ENCODE data around the gene GNB4.
A peak's percentile ranks its signal among the peaks of the same experiment; 100 is the strongest.

Gene GNB4

DNA sequence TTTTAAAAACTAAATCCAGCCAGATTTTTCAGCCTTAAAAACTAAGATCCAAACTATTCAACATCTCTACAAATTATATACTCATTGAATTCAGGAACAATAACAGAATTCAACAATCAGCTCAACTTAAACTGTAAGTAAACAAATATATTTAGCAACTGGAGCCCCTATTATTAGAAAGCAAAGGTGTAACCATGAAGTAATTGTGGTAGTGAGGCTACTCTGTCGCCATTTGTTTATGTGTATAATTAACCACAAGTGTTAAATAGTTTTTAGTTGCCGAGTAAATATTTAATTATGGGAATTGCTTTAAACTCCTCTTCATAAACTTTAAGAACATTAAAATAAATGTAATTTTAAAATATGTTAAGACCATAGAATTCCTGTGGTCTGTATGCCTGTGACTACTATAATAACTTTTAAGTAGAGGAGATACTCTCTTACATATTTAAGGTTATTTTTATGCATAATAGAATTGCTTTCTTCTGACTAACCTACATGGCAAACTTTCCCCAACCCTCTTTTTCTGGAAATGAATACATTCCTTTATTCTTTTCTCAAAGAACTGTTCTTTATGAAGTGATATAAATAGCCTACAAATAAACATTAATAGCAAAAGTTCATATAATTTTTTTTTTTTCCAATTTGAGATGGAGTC is 52.6 kb downstream of the GNB4 start:
- TF ChIP-seq, protein P1, sequence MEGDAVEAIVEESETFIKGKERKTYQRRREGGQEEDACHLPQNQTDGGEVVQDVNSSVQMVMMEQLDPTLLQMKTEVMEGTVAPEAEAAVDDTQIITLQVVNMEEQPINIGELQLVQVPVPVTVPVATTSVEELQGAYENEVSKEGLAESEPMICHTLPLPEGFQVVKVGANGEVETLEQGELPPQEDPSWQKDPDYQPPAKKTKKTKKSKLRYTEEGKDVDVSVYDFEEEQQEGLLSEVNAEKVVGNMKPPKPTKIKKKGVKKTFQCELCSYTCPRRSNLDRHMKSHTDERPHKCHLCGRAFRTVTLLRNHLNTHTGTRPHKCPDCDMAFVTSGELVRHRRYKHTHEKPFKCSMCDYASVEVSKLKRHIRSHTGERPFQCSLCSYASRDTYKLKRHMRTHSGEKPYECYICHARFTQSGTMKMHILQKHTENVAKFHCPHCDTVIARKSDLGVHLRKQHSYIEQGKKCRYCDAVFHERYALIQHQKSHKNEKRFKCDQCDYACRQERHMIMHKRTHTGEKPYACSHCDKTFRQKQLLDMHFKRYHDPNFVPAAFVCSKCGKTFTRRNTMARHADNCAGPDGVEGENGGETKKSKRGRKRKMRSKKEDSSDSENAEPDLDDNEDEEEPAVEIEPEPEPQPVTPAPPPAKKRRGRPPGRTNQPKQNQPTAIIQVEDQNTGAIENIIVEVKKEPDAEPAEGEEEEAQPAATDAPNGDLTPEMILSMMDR (IDR thresholded peaks at IDR 0.05; ENCODE audit: low read depth, low read length, missing control alignments) = no peak
- DNase-seq (ENCODE audit: low read depth) = peak; percentile 35
- H3K4me3 ChIP-seq (ENCODE audit: low read depth, low read length) = no peak overlapping the region
- in situ Hi-C loops (cut with HindIII; ENCODE audit: low sequenced_read_pairs) = no loop called here

DNA sequence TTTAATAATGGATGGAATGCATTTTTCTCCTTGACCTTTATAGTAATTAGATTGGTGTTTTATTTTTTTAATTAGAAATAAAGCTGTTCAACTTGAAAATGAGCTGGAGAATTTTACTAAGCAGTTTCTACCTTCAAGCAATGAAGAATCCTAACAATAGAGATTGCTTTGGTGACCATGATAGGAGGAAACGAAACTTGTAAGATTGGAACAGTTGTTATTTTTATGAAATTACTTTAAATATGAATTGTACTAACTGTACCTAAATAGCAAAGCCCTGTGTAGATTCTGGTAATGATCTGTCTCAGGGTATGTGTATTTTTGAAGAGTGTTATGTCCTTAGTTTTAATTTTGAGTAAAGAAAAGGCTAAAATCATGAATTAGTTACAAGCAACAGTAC is 59.4 kb downstream of the GNB4 start:
- in situ Hi-C loops (cut with HindIII; ENCODE audit: low sequenced_read_pairs) = no loop called here
- no peak overlapping the region for H3K4me3 ChIP-seq (ENCODE audit: low read depth, low read length)
- no peak for DNase-seq (ENCODE audit: low read depth)
- TF ChIP-seq, protein P1 (IDR thresholded peaks at IDR 0.05; ENCODE audit: low read depth, low read length, missing control alignments) = no peak

DNA sequence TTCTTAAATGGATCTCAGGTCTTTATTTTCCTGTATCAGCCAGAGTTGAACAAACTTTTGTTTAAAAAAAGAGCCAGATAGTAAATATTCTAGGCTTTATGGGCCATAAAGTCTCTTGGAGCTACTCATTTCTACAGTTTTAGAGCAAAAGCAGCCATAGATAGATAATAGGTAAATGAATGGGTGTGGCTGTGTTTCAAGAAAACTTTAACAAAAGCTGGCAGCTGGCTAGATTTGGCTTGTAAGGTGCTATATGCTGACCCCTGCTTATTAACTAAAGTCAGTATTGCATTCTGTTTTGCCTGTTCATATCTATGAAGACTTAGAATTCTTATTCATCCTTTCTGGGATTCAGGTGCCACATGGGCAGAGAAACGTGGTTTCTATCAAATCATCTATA is 74.8 kb downstream of the GNB4 start:
- TF ChIP-seq, protein P1 (IDR thresholded peaks at IDR 0.05; ENCODE audit: low read depth, low read length, missing control alignments) = no peak
- in situ Hi-C loops (cut with HindIII; ENCODE audit: low sequenced_read_pairs) = no loop called here

DNA sequence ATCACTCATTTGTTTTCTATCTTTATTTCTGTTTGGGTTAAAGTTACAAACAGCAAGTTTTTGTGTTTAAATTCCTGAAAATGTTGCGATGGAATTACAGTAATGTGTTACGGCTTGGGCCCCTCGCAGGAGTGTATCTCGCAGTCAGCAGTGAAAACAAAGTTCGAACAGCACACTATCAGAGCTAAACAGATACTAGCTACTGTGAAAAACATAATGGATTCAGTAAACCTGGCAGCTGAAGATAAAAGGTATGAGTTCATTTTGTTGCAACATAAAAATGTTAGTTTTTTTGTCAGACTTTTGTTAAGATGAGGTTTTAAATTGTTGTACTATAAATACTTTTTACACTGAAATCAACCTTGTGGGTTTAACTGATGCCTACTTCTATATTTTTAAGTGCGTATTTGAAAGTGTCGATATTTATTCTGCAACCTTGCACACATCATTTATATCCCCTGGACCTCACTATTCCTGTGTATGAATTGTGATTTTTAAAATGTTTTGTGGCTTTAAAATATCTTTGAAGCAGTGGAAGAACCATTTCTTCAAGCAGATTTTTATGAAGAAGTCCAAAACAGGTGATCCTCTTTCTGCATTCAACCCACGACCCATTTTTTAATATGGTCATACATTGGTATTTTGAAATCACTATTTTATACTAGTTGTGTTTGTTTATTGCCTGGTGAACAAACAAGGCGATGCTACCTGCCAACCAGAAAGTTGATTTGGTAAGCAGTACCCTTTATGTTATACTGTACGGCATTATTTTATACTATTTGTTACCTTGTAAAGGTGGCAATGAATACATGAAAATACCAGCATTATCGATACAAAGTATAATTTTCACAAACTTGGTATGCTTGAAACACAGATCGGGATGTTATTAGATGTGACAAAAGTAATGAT is 75.9 kb downstream of the GNB4 start:
- in situ Hi-C loops (cut with HindIII; ENCODE audit: low sequenced_read_pairs) = no loop called here
- no peak overlapping the region for H3K4me3 ChIP-seq (ENCODE audit: low read depth, low read length)
- DNase-seq (ENCODE audit: low read depth) = no peak
- TF ChIP-seq, protein P1 (IDR thresholded peaks at IDR 0.05; ENCODE audit: low read depth, low read length, missing control alignments) = no peak

More for the DNA sequence above, 74.8 kb downstream of the GNB4 start:
- DNase-seq (ENCODE audit: low read depth) = no peak
- no peak overlapping the region for H3K4me3 ChIP-seq (ENCODE audit: low read depth, low read length)

DNA sequence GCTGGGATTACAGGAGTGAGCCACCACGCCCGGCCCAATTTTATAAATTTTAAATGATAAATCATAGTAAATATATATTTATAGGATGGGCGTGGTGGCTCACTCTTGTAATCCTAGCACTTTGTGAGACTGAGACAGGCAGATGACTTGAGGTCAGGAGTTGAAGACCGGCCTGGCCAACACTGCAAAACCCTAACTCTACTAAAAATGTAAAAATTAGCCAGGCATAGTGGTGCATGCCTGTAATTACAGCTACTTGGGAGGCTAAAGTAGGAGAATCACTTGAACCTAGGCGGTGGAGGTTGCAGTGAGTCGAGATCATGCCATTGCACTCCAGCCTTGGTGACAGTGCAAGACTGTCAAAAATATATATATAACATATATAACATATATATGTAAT is 77.3 kb downstream of the GNB4 start:
- no peak for DNase-seq (ENCODE audit: low read depth)
- H3K4me3 ChIP-seq (ENCODE audit: low read depth, low read length) = no peak overlapping the region
- in situ Hi-C loops (cut with HindIII; ENCODE audit: low sequenced_read_pairs) = no loop called here
- TF ChIP-seq, protein P1 (IDR thresholded peaks at IDR 0.05; ENCODE audit: low read depth, low read length, missing control alignments) = no peak

DNA sequence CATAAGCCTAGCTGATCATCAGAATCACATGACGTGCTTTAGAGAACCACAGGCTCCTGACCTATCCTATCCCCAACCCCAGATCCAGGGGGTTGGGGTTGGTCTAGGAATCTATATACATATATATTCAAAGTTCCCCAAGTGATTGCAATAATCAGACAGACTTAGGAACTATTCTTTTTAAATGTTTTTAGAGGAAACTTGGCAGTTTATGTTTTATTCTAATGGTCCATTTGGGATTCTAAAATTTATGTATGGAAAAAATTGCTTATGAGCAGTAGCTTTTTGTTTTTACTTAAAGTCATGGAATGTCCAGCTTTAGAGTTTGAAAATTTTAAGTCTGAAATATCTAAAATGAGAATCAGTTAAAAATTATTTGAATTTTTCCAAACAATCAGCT is 81.6 kb downstream of the GNB4 start:
- TF ChIP-seq, protein P1 (IDR thresholded peaks at IDR 0.05; ENCODE audit: low read depth, low read length, missing control alignments) = no peak
- no peak for DNase-seq (ENCODE audit: low read depth)
- H3K4me3 ChIP-seq (ENCODE audit: low read depth, low read length) = no peak overlapping the region
- in situ Hi-C loops (cut with HindIII; ENCODE audit: low sequenced_read_pairs) = no loop called here

Measured in astrocyte of the cerebellum (primary cell).